Endothelial cell of umbilical vein (primary cell): ENCODE results near the gene KAZN. TPM values are rescaled to one million over a fixed set of nuclear protein-coding genes. Genes with fewer than 3 reads are reported as not detected.

Experiments used
- BruUV-seq: library from RNA; stranded (reverse); fragments of 400-500 nt; replicated peaks from 2 replicates; lab custom pipeline; 2021; lab: Mats Ljungman, UMichigan
- CTCF ChIA-PET: fragments of 300-600, 350-600 bp; sonication (Branson Sonifier 250); formaldehyde crosslinking; loops from one replicate; lab custom pipeline; 2021; ENCODE audit warnings: antibody characterized with exemption, inconsistent platforms; lab: Charles Lee
- POLR2A ChIA-PET: fragments of 300-600, 350-600 bp; sonication (Branson Sonifier 250); formaldehyde crosslinking; loops from one replicate; lab custom pipeline; 2021; ENCODE audit warnings: antibody characterized with exemption, inconsistent platforms; lab: Charles Lee
- DNase-seq: peaks from one replicate; pipeline ENCODE4 v3.0.0-alpha.2; 2011; ENCODE audit warnings: low read depth, low spot score
- FAIRE-seq: peaks from 2 replicates; lab custom pipeline; 2011; peaks lifted over from hg19 to GRCh38; lab: Jason Lieb, UNC
- H2AFZ ChIP-seq: 2 replicates; pipeline ENCODE4 v1.6.0; 2012; ENCODE audit warnings: low read depth, low read length, control low read depth, inconsistent platforms
- H3K27ac ChIP-seq: 2 replicates; pipeline ENCODE4 v1.5.1; 2011; ENCODE audit warnings: low read depth, mild to moderate bottlenecking, control low read depth, low read length, moderate library complexity; ENCODE audit not compliant: insufficient read depth
- H3K27me3 ChIP-seq, 2 experiments: 2 replicates each; pipeline versions ENCODE4 v1.6.0 to v1.6.1; 2011; ENCODE audit warnings: low read length in 2 of 2, mixed read lengths in 1 of 2; ENCODE audit not compliant: control insufficient read depth in 2 of 2, insufficient read depth in 2 of 2
- H3K36me3 ChIP-seq, 2 experiments: 2 replicates in 1 of 2; 3 replicates in 1 of 2; pipeline ENCODE4 v1.5.1; 2011; ENCODE audit warnings: low read length in 2 of 2, mild to moderate bottlenecking in 1 of 2, moderate library complexity in 1 of 2; ENCODE audit not compliant: control insufficient read depth in 2 of 2, insufficient read depth in 2 of 2; ENCODE audit errors: extremely low read depth in 1 of 2
- H3K4me1 ChIP-seq: 3 replicates; pipeline ENCODE4 v1.5.1; 2011; ENCODE audit warnings: mild to moderate bottlenecking, low read length; ENCODE audit not compliant: control insufficient read depth, insufficient read depth; ENCODE audit errors: extremely low read depth
- H3K4me2 ChIP-seq: 2 replicates; pipeline ENCODE4 v1.6.1; 2011; ENCODE audit warnings: low read length, control low read depth, mixed read lengths; ENCODE audit not compliant: insufficient read depth
- H3K4me3 ChIP-seq, 3 experiments: fragments of 200-600 bp in 1 of 3; sonication (generic), shearing (Covaris generic) in 1 of 3; replicated peaks in 1 of 3; 2 replicates each; pipeline ENCODE4 v1.5.1; 2011 to 2016; ENCODE audit warnings: control low read depth in 3 of 3, low read length in 3 of 3, mild to moderate bottlenecking in 2 of 3, inconsistent platforms in 1 of 3, low read depth in 1 of 3, moderate library complexity in 1 of 3; ENCODE audit not compliant: insufficient read depth in 1 of 3
- H3K79me2 ChIP-seq: 2 replicates; pipeline ENCODE4 v1.6.0; 2012; ENCODE audit warnings: low read length, inconsistent platforms; ENCODE audit not compliant: control insufficient read depth, insufficient read depth
- H3K9ac ChIP-seq: replicated peaks from 2 replicates; pipeline ENCODE3; 2011; ENCODE audit warnings: low read length, control low read depth; ENCODE audit not compliant: insufficient read depth; ENCODE audit errors: extremely low read depth
- H3K9me1 ChIP-seq: replicated peaks from 3 replicates; pipeline ENCODE4 v1.6.0; 2011; ENCODE audit warnings: mild to moderate bottlenecking, low read length; ENCODE audit not compliant: control insufficient read depth, insufficient read depth; ENCODE audit errors: extremely low read depth
- H3K9me3 ChIP-seq: replicated peaks from 2 replicates; pipeline ENCODE4 v1.5.1; 2012; ENCODE audit warnings: low read length, inconsistent platforms; ENCODE audit not compliant: control insufficient read depth, insufficient read depth
- H4K20me1 ChIP-seq: replicated peaks from 2 replicates; pipeline ENCODE3; 2011; ENCODE audit warnings: mild to moderate bottlenecking, low read length; ENCODE audit not compliant: control insufficient read depth, insufficient read depth; ENCODE audit errors: extremely low read depth
- EZH2 ChIP-seq: IDR thresholded peaks from 2 replicates; pipeline ENCODE4 v1.6.1; 2012; ENCODE audit warnings: borderline replicate concordance, low read depth, mild to moderate bottlenecking, moderate library complexity, low read length, inconsistent platforms; ENCODE audit not compliant: severe bottlenecking
- FOS ChIP-seq: IDR thresholded peaks from 2 replicates; pipeline ENCODE4 v1.6.1; 2011; ENCODE audit warnings: mild to moderate bottlenecking, low read length, moderate library complexity, borderline replicate concordance; ENCODE audit not compliant: insufficient read depth
- GATA2 ChIP-seq: IDR thresholded peaks from 2 replicates; pipeline ENCODE4 v1.7.0; 2011; ENCODE audit warnings: low read depth, mild to moderate bottlenecking, moderate library complexity, mixed read lengths, low read length; ENCODE audit not compliant: insufficient read length, insufficient read depth
- JUN ChIP-seq: IDR thresholded peaks from 2 replicates; pipeline ENCODE4 v1.6.1; 2011; ENCODE audit warnings: borderline replicate concordance, low read depth; ENCODE audit not compliant: insufficient read length, insufficient read depth
- MYC ChIP-seq: IDR thresholded peaks from one replicate; pipeline ENCODE4 v1.6.1; 2011; ENCODE audit warnings: mild to moderate bottlenecking, low read depth, low read length
- POLR2A ChIP-seq: IDR thresholded peaks from 2 replicates; pipeline ENCODE4 v1.6.1; 2012; ENCODE audit warnings: low read depth, mild to moderate bottlenecking, control low read depth, low read length
- POLR2AphosphoS5 ChIP-seq: IDR thresholded peaks from 2 replicates; pipeline ENCODE4 v1.6.1; 2012; ENCODE audit warnings: low read depth, mild to moderate bottlenecking, control low read depth, low read length, moderate library complexity; ENCODE audit not compliant: insufficient read depth
- dilution Hi-C: fragments of 300-500 bp; cut with MboI; formaldehyde crosslinking; loops from one replicate; pipeline ENCODE4 v1.15.0; 2019; ENCODE audit warnings: low sequenced_read_pairs; ENCODE audit not compliant: extremely low pct_ligation_motif_present
- intact Hi-C: fragments of 100-400 bp; cut with micrococcal nuclease; formaldehyde crosslinking; loops from one replicate; pipeline ENCODE4 v1.10.0; 2022
- polyA plus RNA-seq, 4 experiments: library from polyadenylated mRNA; depleted of rRNA in 3 of 4; stranded (reverse) in 3 of 4; unstranded in 1 of 4; fragments of >200 nt; gene quantifications; 2 replicates each; pipeline versions ENCODE4 v1.2.1 to v1.2.3, GENCODE V29; 2011 to 2012; ENCODE audit warnings: missing spikeins in 1 of 4
- total RNA-seq: library from RNA; stranded (reverse); gene quantifications from 2 replicates; pipeline ENCODE4 v1.2.3, GENCODE V29; 2021
- TF ChIP-seq, protein P1 (sequence below), 2 donors: IDR thresholded peaks; 1 replicate in 1 of 2; 2 replicates in 1 of 2; pipeline ENCODE4 v1.5.1; 2011; ENCODE audit warnings: low read length in 2 of 2, mild to moderate bottlenecking in 2 of 2, moderate library complexity in 2 of 2, control low read depth in 1 of 2, inconsistent platforms in 1 of 2, low read depth in 1 of 2; ENCODE audit not compliant: insufficient read depth in 1 of 2; ENCODE audit errors: extremely low read depth in 1 of 2
- TF ChIP-seq, protein P2 (sequence below): IDR thresholded peaks from 2 replicates; pipeline ENCODE4 v1.6.1; 2011; ENCODE audit not compliant: insufficient read depth, insufficient read length

The KAZN gene
- total and polyA plus RNA-seq, 2 donors (not counting 3 experiments of a cell fraction or from before 2014, with no cell fraction given): 1.6 to 5.8 TPM

- DNase-seq: no peak
- CTCF ChIA-PET: no interaction called here
- FAIRE-seq: no peak
- Histone ChIP-seq H3K9ac (no peak overlapping the region), H3K27ac (no peak overlapping the region), H3K4me2 (no peak overlapping the region), H3K4me3 (no peak overlapping the region), H3K79me2 (no peaks in the 10 kb centered on the region), H3K9me3 (no peaks in the 10 kb centered on the region), H3K36me3 (no peaks in the 10 kb centered on the region), H3K27me3 (no peaks in the 10 kb centered on the region), H3K9me1 (no peaks in the 10 kb centered on the region), H2AFZ (no peak overlapping the region), H3K4me1 (no peaks in the 10 kb centered on the region), H4K20me1 (no peaks in the 10 kb centered on the region)
- dilution Hi-C loops: no loop called here
- POLR2A ChIA-PET: no interaction called here
- intact Hi-C loops: no loop called here
- no peak for TF ChIP-seq POLR2A
- TF ChIP-seq MYC: no peak
- no peak for TF ChIP-seq JUN
- TF ChIP-seq GATA2: no peak
- TF ChIP-seq, protein P1, sequence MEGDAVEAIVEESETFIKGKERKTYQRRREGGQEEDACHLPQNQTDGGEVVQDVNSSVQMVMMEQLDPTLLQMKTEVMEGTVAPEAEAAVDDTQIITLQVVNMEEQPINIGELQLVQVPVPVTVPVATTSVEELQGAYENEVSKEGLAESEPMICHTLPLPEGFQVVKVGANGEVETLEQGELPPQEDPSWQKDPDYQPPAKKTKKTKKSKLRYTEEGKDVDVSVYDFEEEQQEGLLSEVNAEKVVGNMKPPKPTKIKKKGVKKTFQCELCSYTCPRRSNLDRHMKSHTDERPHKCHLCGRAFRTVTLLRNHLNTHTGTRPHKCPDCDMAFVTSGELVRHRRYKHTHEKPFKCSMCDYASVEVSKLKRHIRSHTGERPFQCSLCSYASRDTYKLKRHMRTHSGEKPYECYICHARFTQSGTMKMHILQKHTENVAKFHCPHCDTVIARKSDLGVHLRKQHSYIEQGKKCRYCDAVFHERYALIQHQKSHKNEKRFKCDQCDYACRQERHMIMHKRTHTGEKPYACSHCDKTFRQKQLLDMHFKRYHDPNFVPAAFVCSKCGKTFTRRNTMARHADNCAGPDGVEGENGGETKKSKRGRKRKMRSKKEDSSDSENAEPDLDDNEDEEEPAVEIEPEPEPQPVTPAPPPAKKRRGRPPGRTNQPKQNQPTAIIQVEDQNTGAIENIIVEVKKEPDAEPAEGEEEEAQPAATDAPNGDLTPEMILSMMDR (IDR thresholded peaks at IDR 0.05; ENCODE audit: extremely low read depth in 1 of 2, insufficient read depth in 1 of 2, low read depth in 1 of 2, low read length in 2 of 2): no peak
- no peak for TF ChIP-seq POLR2AphosphoS5
- no TSS peak for BruUV-seq
Observed at GRCh38 chr1:14710331-14710730, 111.8 kb downstream of the KAZN start.

DNA sequence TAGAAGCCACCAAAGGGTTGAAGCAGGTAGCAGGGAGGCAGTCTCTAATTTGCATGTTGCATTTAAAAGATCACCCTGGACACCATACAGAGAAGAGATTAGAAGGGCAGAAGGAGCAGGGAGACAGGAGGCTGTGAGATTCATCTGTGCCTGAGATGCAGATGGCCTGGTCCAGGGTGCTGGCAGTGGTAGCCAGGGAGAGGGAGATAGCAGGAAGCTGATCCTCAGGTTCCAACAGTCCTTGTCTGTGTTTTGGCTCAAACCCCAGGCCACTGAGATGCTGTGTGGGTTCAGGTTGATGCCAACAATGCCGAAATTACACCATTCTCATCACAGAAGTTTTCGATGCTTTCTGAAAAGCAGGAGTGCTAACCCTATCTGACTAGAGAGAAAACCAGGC lies 113.7 kb downstream of the KAZN start:
- TF ChIP-seq POLR2AphosphoS5 (no peak), POLR2A (no peak), GATA2 (no peak), EZH2 (no peak), FOS (no peak), JUN (no peak), MYC (no peak)
- TF ChIP-seq, protein P1 (IDR thresholded peaks at IDR 0.05; ENCODE audit: extremely low read depth in 1 of 2, insufficient read depth in 1 of 2, low read depth in 1 of 2, low read length in 2 of 2): no peak
- TF ChIP-seq, protein P2, sequence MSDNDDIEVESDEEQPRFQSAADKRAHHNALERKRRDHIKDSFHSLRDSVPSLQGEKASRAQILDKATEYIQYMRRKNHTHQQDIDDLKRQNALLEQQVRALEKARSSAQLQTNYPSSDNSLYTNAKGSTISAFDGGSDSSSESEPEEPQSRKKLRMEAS: no peak
- dilution Hi-C loops: no loop called here
- H3K27ac ChIP-seq: no peak overlapping the region
- no peaks in the 10 kb centered on the region for H4K20me1 ChIP-seq
- no peak overlapping the region for H3K4me3 ChIP-seq
- ChIA-PET POLR2A (no interaction called here), CTCF (no interaction called here)
- BruUV-seq: no TSS peak
- no peak overlapping the region for H3K4me2 ChIP-seq
- intact Hi-C loops: no loop called here
- DNase-seq: no peak
- no peaks in the 10 kb centered on the region for H3K9me3 ChIP-seq
- no peak overlapping the region for H3K9ac ChIP-seq
- H3K4me1 ChIP-seq: no peaks in the 10 kb centered on the region
- H3K36me3 ChIP-seq: no peaks in the 10 kb centered on the region
- FAIRE-seq: no peak
- H3K79me2 ChIP-seq: no peaks in the 10 kb centered on the region
- no peak overlapping the region for H2AFZ ChIP-seq
- H3K27me3 ChIP-seq: no peaks in the 10 kb centered on the region
- H3K9me1 ChIP-seq: no peaks in the 10 kb centered on the region
